Gastrocnemius medialis (tissue), 4 donors: Measurements from ENCODE around the gene TRDN.

Experiments used
- CTCF ChIP-seq, 5 experiments: fragments of 450-650 bp in 3 of 5; fragments of 200-600 bp in 2 of 5; sonication (generic) in 2 of 5; IDR thresholded peaks in 4 of 5; conservative IDR thresholded peaks in 1 of 5; 1 replicate in 4 of 5; 2 replicates in 1 of 5; pipeline ENCODE4 v1.5.1; 2016 to 2019; ENCODE audit warnings: antibody characterized with exemption in 5 of 5, mild to moderate bottlenecking in 3 of 5, moderate library complexity in 3 of 5
- POLR2A ChIP-seq, 2 donors: fragments of 450-650 bp; IDR thresholded peaks; one replicate each; pipeline ENCODE4 v1.6.1; 2017; ENCODE audit warnings: antibody characterized with exemption in 2 of 2, mild to moderate bottlenecking in 2 of 2, moderate library complexity in 2 of 2

- TF ChIP-seq CTCF (IDR thresholded peaks at IDR 0.05 in 4 of 5, conservative IDR thresholded peaks at IDR 0.05 in 1 of 5) = no peak
- TF ChIP-seq POLR2A (IDR thresholded peaks at IDR 0.05) = no peak
Observed at GRCh38 chr6:123295672-123296071, 341.1 kb downstream of the TRDN start.
